ENCODE measurements around the gene TMEM256.

- TF ChIP-seq EZH2 (IDR thresholded peaks at IDR 0.05): no peak
- no peak for TF ChIP-seq POLR2AphosphoS5 (IDR thresholded peaks at IDR 0.05; ENCODE audit: borderline replicate concordance, low read depth, low read length)
These were observed 47.1 kb downstream of the TMEM256 start for GRCh38 chr17:7356756-7357155.
